HepG2 (cell line): ENCODE data around the gene PRCP. TPM values are rescaled to one million over a fixed set of nuclear protein-coding genes. Genes with fewer than 3 reads are reported as not detected.

ENCODE experiments used
- ATAC-seq: fragments of 200-7000 bp; cut with Tn5 transposase; 3 replicates; pipeline ENCODE4 v1.9.1; 2020; ENCODE audit warnings: mild to moderate bottlenecking, moderate library complexity
- BruUV-seq: library from RNA; stranded (reverse); fragments of 400-500 nt; replicated peaks from 2 replicates; lab custom pipeline; 2021; lab: Mats Ljungman, UMichigan
- CTCF ChIA-PET: fragments of 300-600 bp; formaldehyde crosslinking; extraction: SDS; loops from one replicate; lab custom pipeline; 2021; ENCODE audit warnings: low total read pairs, inconsistent platforms, low intra/inter-chr PET ratio; lab: Yijun Ruan, JAX
- POLR2A ChIA-PET: fragments of 350-600 bp; sonication (Branson Sonifier 250); formaldehyde crosslinking; loops from one replicate; lab custom pipeline; 2020; ENCODE audit warnings: antibody characterized with exemption, inconsistent platforms; lab: Yijun Ruan, JAX
- DNase-seq: peaks from one replicate; pipeline ENCODE4 v3.0.0-alpha.2; 2015; ENCODE audit warnings: low spot score
- FAIRE-seq: peaks from 3 replicates; lab custom pipeline; 2011; peaks lifted over from hg19 to GRCh38; lab: Jason Lieb, UNC
- H2AFZ ChIP-seq: one replicate; pipeline ENCODE4 v1.6.1; 2011; ENCODE audit warnings: low read length, inconsistent platforms
- H3K27ac ChIP-seq: fragments of 300-600 bp; 3 replicates; pipeline ENCODE4 v1.8.0; 2011; ENCODE audit warnings: mixed run types, mild to moderate bottlenecking, mixed read lengths, low read length, inconsistent platforms; ENCODE audit not compliant: insufficient read depth; ENCODE audit errors: extremely low read length
- H3K27me3 ChIP-seq, 2 experiments: fragments of 200-600 bp in 1 of 2; 2 replicates in 1 of 2; 3 replicates in 1 of 2; pipeline versions ENCODE4 v1.6.0 to v1.8.0; 2011; ENCODE audit warnings: low read length in 2 of 2, mild to moderate bottlenecking in 2 of 2, moderate library complexity in 2 of 2, inconsistent platforms in 1 of 2; ENCODE audit not compliant: insufficient read depth in 2 of 2, control insufficient read depth in 1 of 2
- H3K36me3 ChIP-seq, 2 experiments: fragments of 200-600 bp in 1 of 2; replicated peaks in 1 of 2; 2 replicates in 1 of 2; 3 replicates in 1 of 2; pipeline versions ENCODE4 v1.5.1 to v1.8.0; 2011; ENCODE audit warnings: low read length in 2 of 2, inconsistent platforms in 1 of 2; ENCODE audit not compliant: insufficient read depth in 2 of 2, control insufficient read depth in 1 of 2
- H3K4me1 ChIP-seq: 2 replicates; pipeline ENCODE4 v1.5.1; 2012; ENCODE audit warnings: low read length, inconsistent platforms; ENCODE audit not compliant: insufficient read depth
- H3K4me2 ChIP-seq: 2 replicates; pipeline ENCODE4 v1.6.0; 2011; ENCODE audit warnings: low read depth, low read length, inconsistent platforms
- H3K4me3 ChIP-seq, 3 experiments: fragments of 200-600 bp in 1 of 3; sonication (generic), shearing (Covaris generic) in 1 of 3; replicated peaks in 1 of 3; 2 replicates each; pipeline ENCODE4 v1.5.1; 2011 to 2016; ENCODE audit warnings: low read length in 3 of 3, inconsistent platforms in 2 of 3, low read depth in 2 of 3, mild to moderate bottlenecking in 2 of 3, control low read depth in 1 of 3, mixed read lengths in 1 of 3; ENCODE audit not compliant: insufficient read depth in 1 of 3
- H3K79me2 ChIP-seq: one replicate; pipeline ENCODE4 v1.6.1; 2011; ENCODE audit warnings: low read length, inconsistent platforms; ENCODE audit not compliant: insufficient read depth
- H3K9ac ChIP-seq: 2 replicates; pipeline ENCODE4 v1.6.0; 2011; ENCODE audit warnings: mild to moderate bottlenecking, low read depth, low read length, inconsistent platforms; ENCODE audit not compliant: insufficient read depth
- H3K9me3 ChIP-seq: 2 replicates; pipeline ENCODE4 v1.5.1; 2012; ENCODE audit warnings: mild to moderate bottlenecking, low read length
- H4K20me1 ChIP-seq: 2 replicates; pipeline ENCODE4 v1.6.0; 2011; ENCODE audit warnings: inconsistent platforms, mild to moderate bottlenecking, low read length, moderate library complexity; ENCODE audit not compliant: insufficient read depth
- FOXC1 ChIP-seq: sonication (generic); formaldehyde crosslinking; IDR thresholded peaks from 2 replicates; pipeline ENCODE4 v1.8.0; 2022; ENCODE audit warnings: mild to moderate bottlenecking, missing genetic modification reagents, borderline replicate concordance
- GATAD2A ChIP-seq: IDR thresholded peaks from 2 replicates; pipeline ENCODE4 v1.6.1; 2016
- GMEB2 ChIP-seq: IDR thresholded peaks from 2 replicates; pipeline ENCODE4 v1.6.1; 2016; ENCODE audit warnings: missing biosample characterization, missing genetic modification reagents, low read depth
- HNRNPLL ChIP-seq: fragments of 200-400 bp; formaldehyde crosslinking; IDR thresholded peaks from 2 replicates; pipeline ENCODE4 v1.6.1; 2017; ENCODE audit warnings: mild to moderate bottlenecking, low read depth, low read length; ENCODE audit not compliant: poor library complexity, severe bottlenecking
- IRX3 ChIP-seq: sonication (generic); formaldehyde crosslinking; IDR thresholded peaks from 2 replicates; pipeline ENCODE4 v1.8.1; 2023; ENCODE audit warnings: mild to moderate bottlenecking, low read depth, missing genetic modification reagents, borderline replicate concordance
- MAF1 ChIP-seq: sonication (generic); formaldehyde crosslinking; IDR thresholded peaks from 2 replicates; pipeline ENCODE4 v1.5.0; 2020; ENCODE audit warnings: missing genetic modification reagents, borderline replicate concordance
- PHF21A ChIP-seq: sonication (generic); formaldehyde crosslinking; IDR thresholded peaks from 2 replicates; pipeline ENCODE4 v1.5.0; 2020; ENCODE audit warnings: mild to moderate bottlenecking, missing genetic modification reagents
- SETDB1 ChIP-seq: sonication (generic); formaldehyde crosslinking; IDR thresholded peaks from 2 replicates; pipeline ENCODE4 v1.5.1; 2020; ENCODE audit warnings: missing genetic modification reagents, mild to moderate bottlenecking, borderline replicate concordance
- SP2 ChIP-seq: sonication (generic); formaldehyde crosslinking; IDR thresholded peaks from 2 replicates; pipeline ENCODE4 v1.5.1; 2020; ENCODE audit warnings: mild to moderate bottlenecking, missing genetic modification reagents
- ZFP90 ChIP-seq: sonication (generic); formaldehyde crosslinking; IDR thresholded peaks from 2 replicates; pipeline ENCODE4 v1.8.0; 2022; ENCODE audit warnings: missing genetic modification reagents, mild to moderate bottlenecking, inconsistent platforms, borderline replicate concordance
- ZNF33B ChIP-seq: sonication (generic); formaldehyde crosslinking; IDR thresholded peaks from 2 replicates; pipeline ENCODE4 v1.5.1; 2020; ENCODE audit warnings: mild to moderate bottlenecking, missing genetic modification reagents
- ZNF34 ChIP-seq: sonication (generic); formaldehyde crosslinking; IDR thresholded peaks from 2 replicates; pipeline ENCODE4 v1.4.0; 2020; ENCODE audit warnings: mild to moderate bottlenecking, missing genetic modification reagents, borderline replicate concordance
- ZNF354B ChIP-seq: sonication (generic); formaldehyde crosslinking; IDR thresholded peaks from 2 replicates; pipeline ENCODE4 v1.8.0; 2022; ENCODE audit warnings: mild to moderate bottlenecking, missing genetic modification reagents
- ZNF512 ChIP-seq: sonication (generic); formaldehyde crosslinking; IDR thresholded peaks from 2 replicates; pipeline ENCODE4 v1.4.0; 2020; ENCODE audit warnings: mild to moderate bottlenecking, missing genetic modification reagents
- ZNF558 ChIP-seq: sonication (generic); formaldehyde crosslinking; IDR thresholded peaks from 2 replicates; pipeline ENCODE4 v1.9.0; 2022; ENCODE audit warnings: mild to moderate bottlenecking, missing genetic modification reagents, borderline replicate concordance
- ZNF670 ChIP-seq: sonication (generic); formaldehyde crosslinking; IDR thresholded peaks from 2 replicates; pipeline ENCODE4 v1.8.0; 2022; ENCODE audit warnings: mild to moderate bottlenecking, missing genetic modification reagents, borderline replicate concordance
- ZNF691 ChIP-seq: sonication (generic); formaldehyde crosslinking; IDR thresholded peaks from 2 replicates; pipeline ENCODE4 v1.4.0; 2020; ENCODE audit warnings: missing genetic modification reagents, low read depth, mild to moderate bottlenecking, borderline replicate concordance
- ZNF879 ChIP-seq: sonication (generic); formaldehyde crosslinking; IDR thresholded peaks from 2 replicates; pipeline ENCODE4 v1.8.1; 2023; ENCODE audit warnings: missing genetic modification reagents
- ZSCAN12 ChIP-seq: sonication (generic); formaldehyde crosslinking; IDR thresholded peaks from 2 replicates; pipeline ENCODE4 v1.9.0; 2021; ENCODE audit warnings: mild to moderate bottlenecking, missing genetic modification reagents
- WGBS: methylation state at CpG from one replicate; pipeline ENCODE4 v1.1.6; 2017; ENCODE audit warnings: low lambda C conversion rate; 5-methylcytosine and 5-hydroxymethylcytosine counted together
- in situ Hi-C: cut with HindIII; loops from 2 replicates; pipeline ENCODE4 v1.10.0; 2017; ENCODE audit warnings: low pct_unique_long_range_greater_than_20kb; ENCODE audit not compliant: extremely low pct_ligation_motif_present
- intact Hi-C: fragments of 100-400 bp; cut with micrococcal nuclease; formaldehyde crosslinking; loops from one replicate; pipeline ENCODE4 v1.10.0; 2022; ENCODE audit not compliant: unreplicated experiment
- polyA plus RNA-seq, 8 experiments: library from polyadenylated mRNA; depleted of rRNA in 3 of 8; stranded (reverse) in 7 of 8; unstranded in 1 of 8; fragments of >200 nt; fragmentation: Illumina TruSeq in 4 of 8; extraction: Trizol in 4 of 8; gene quantifications; 2 replicates each; pipeline versions ENCODE4 v1.2.1 to v1.2.3, GENCODE V29; 2011 to 2016; ENCODE audit warnings: low read depth in 4 of 8, missing spikeins in 1 of 8, mixed read lengths in 1 of 8; ENCODE audit not compliant: insufficient read depth in 1 of 8
- total RNA-seq, 5 experiments: library from RNA; depleted of rRNA; stranded (reverse); fragments of >200 nt; fragmentation: Illumina TruSeq; extraction: Trizol; gene quantifications; 2 replicates each; pipeline ENCODE4 v1.2.3, GENCODE V29; 2016; ENCODE audit warnings: low read depth in 1 of 5
- TF ChIP-seq, protein P1 (sequence below): sonication (generic); formaldehyde crosslinking; IDR thresholded peaks from 2 replicates; pipeline ENCODE4 v1.5.0; 2020; ENCODE audit warnings: mild to moderate bottlenecking, low read depth, missing genetic modification reagents, borderline replicate concordance

PRCP gene
- total and polyA plus RNA-seq, 2 of the 13 experiments (the other 11 are each of a cell fraction or from before 2014, with no cell fraction given): 84.2 to 105 TPM

- no peak for TF ChIP-seq FOXC1 (CRISPR knock-in tag)
- no peak for TF ChIP-seq ZNF354B (CRISPR knock-in tag)
- TF ChIP-seq ZFP90 (CRISPR knock-in tag): no peak
- no peak for TF ChIP-seq MAF1 (CRISPR knock-in tag)
- TF ChIP-seq ZNF691 (CRISPR knock-in tag): no peak
- no peak for TF ChIP-seq ZNF879
- TF ChIP-seq SP2 (CRISPR knock-in tag): no peak
- TF ChIP-seq HNRNPLL: no peak
- no peak for TF ChIP-seq ZNF33B (CRISPR knock-in tag)
- no peak for TF ChIP-seq ZNF512
Measured at GRCh38 chr11:82791779-82792178, 108.5 kb downstream of the PRCP start (continued).

DNA sequence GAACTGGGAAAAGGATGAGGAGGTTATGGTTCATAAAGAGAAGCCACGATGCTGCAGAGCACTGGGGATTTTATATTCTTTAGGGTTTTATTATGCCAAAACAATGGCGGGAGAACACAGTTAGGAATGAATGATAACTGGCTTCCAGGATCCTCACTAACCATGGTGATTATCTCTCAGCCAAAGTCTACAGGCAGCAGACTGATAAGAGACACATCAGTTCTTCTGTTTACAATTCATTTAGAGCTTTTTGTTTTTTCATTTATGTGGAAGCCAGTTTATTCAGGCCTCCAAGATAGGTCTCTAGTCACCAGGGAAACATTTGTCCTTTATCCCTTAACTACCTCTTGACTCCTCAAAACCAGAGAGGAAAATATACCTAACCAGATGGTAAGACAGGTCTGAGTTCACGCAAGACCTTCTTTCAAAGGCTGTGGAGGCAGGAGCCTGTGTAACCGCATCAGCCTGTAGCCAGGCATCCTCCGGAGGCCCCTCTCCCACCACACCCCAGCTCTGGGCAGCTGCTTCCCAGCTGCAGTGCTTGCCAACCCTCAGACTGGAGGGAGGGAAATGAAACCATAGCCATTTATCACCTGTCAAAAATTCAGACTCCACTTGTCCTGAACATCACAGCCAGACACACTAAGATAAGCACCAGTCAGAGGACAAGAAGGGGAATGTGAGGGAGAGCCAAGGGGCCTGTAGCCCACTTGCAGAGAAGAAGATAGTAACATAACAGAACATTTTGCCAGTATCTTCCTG is 109.3 kb downstream of the PRCP start:
- H3K4me1 ChIP-seq: no peaks in the 10 kb centered on the region
- POLR2A ChIA-PET: no interaction called here
- no peak overlapping the region for H3K4me2 ChIP-seq
- no TSS peak for BruUV-seq
- H3K9ac ChIP-seq: no peak overlapping the region
- CTCF ChIA-PET: no interaction called here
- no peaks in the 10 kb centered on the region for H3K79me2 ChIP-seq
- H3K27me3 ChIP-seq: no peaks in the 10 kb centered on the region; a peak in 3 of 5 replicates
- in situ Hi-C loops: no loop called here
- intact Hi-C loops: no loop called here
- ATAC-seq (no peak), DNase-seq (no peak), FAIRE-seq (no peak)
- H4K20me1 ChIP-seq: no peaks in the 10 kb centered on the region
- no peaks in the 10 kb centered on the region for H3K36me3 ChIP-seq
- no peak overlapping the region for H3K4me3 ChIP-seq
- no peaks in the 10 kb centered on the region for H3K9me3 ChIP-seq
- H3K27ac ChIP-seq: no peak overlapping the region
- H2AFZ ChIP-seq: no peak overlapping the region
- WGBS: 4% methylated on average over 5 of the region's 5 CpGs
- TF ChIP-seq ZNF558 (CRISPR knock-in tag) (no peak), ZSCAN12 (CRISPR knock-in tag) (no peak), PHF21A (CRISPR knock-in tag) (no peak), GATAD2A (no peak), SETDB1 (CRISPR knock-in tag) (no peak), ZNF34 (CRISPR knock-in tag) (no peak), GMEB2 (CRISPR knock-in tag) (no peak), ZNF670 (CRISPR knock-in tag) (no peak), IRX3 (CRISPR knock-in tag) (no peak)
- TF ChIP-seq, protein P1, sequence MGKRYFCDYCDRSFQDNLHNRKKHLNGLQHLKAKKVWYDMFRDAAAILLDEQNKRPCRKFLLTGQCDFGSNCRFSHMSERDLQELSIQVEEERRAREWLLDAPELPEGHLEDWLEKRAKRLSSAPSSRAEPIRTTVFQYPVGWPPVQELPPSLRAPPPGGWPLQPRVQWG (CRISPR knock-in tag): no peak
